ENCODE measurements around the gene UGT1A8. TPM values are rescaled to one million over a fixed set of nuclear protein-coding genes. Genes with fewer than 3 reads are reported as not detected.

UGT1A8 gene
- total RNA-seq, 4 donors from 2014 or later: 1.1 to 15.1 (median 9.4) TPM

DNA sequence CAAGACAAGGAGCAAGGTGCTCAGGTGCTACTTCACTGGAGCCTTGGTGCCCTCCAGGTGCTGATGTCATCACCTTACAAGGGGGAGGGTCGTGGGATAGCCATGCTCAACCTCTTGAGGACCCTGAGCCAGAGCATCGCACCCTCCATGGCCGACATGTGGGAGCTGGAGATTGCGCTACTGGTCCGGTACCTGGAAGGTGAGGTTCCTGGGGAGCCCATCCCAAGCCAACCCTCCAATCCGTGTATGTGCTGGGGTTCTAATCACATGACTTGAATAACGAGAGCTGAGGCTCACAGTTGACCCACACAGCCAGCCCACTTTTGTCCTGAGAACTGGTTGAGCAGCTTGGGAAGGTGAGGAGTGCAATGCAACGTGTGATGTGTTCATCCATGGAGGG is 186.6 kb downstream of the UGT1A8 start:
- 60% methylated on average over 7 of the region's 8 CpGs; no CpG with 5 or more reads in 1 of the 2 donors for WGBS, 2 donors (ENCODE audit: low coverage in 1 of 2)
- DNase-seq: no peak
- Histone ChIP-seq H3K4me3 (no peak overlapping the region), H3K36me3 (no peaks in the 10 kb centered on the region), H3K9me3 (no peaks in the 10 kb centered on the region), H3K4me1 (no peaks in the 10 kb centered on the region), H3K27ac (no peak overlapping the region), H3K27me3 (no peaks in the 10 kb centered on the region)
- TF ChIP-seq EP300 (IDR thresholded peaks at IDR 0.05; ENCODE audit: low read depth): no peak
- TF ChIP-seq, protein P1, sequence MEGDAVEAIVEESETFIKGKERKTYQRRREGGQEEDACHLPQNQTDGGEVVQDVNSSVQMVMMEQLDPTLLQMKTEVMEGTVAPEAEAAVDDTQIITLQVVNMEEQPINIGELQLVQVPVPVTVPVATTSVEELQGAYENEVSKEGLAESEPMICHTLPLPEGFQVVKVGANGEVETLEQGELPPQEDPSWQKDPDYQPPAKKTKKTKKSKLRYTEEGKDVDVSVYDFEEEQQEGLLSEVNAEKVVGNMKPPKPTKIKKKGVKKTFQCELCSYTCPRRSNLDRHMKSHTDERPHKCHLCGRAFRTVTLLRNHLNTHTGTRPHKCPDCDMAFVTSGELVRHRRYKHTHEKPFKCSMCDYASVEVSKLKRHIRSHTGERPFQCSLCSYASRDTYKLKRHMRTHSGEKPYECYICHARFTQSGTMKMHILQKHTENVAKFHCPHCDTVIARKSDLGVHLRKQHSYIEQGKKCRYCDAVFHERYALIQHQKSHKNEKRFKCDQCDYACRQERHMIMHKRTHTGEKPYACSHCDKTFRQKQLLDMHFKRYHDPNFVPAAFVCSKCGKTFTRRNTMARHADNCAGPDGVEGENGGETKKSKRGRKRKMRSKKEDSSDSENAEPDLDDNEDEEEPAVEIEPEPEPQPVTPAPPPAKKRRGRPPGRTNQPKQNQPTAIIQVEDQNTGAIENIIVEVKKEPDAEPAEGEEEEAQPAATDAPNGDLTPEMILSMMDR (IDR thresholded peaks at IDR 0.05): no peak
- no peak for TF ChIP-seq POLR2A (IDR thresholded peaks at IDR 0.05)
- no peak for TF ChIP-seq POLR2AphosphoS5 (IDR thresholded peaks at IDR 0.05)
- in situ Hi-C loops (cut with MboI; ENCODE audit: low pct_ligation_motif_present in 1 of 4, low pct_unique_long_range_greater_than_20kb in 1 of 4, low sequenced_read_pairs in 3 of 4) (no loop called here), intact Hi-C loops (cut with DNase I; ENCODE audit: low total_unique reads) (no loop called here)

DNA sequence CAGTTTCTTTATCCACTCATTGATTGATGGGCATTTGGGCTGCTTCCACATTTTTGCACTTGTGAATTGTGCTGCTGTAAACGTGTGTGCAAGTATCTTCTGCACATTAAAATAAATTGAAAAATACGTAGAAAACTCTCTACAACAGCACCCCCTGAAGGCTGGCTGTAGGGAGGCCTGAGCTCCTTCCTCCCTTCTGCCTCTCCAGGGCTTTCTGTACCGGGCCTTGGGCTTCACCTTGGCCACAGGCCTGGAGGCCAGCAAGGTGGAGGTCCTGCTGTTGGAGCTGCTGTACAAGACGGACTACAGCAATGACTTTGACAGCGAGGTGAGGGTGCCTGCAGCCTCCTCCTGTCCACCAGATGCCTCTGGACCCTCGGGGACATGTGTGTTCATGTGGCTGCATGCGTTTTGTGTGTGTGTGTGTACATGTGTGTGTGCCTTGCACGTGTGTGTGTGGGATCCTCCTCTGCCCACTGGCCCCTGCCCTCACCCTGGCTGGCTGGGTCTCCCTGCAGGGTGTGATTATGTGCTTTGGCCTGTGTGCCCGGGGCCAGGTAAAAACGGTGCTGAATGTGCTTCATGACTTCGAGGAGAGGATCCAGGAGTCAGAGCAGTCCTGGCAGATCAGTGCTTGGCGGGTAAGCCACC is 189.9 kb downstream of the UGT1A8 start:
- no peak for DNase-seq
- Histone ChIP-seq H3K4me1 (no peaks in the 10 kb centered on the region), H3K27ac (no peak overlapping the region), H3K36me3 (no peaks in the 10 kb centered on the region), H3K4me3 (no peak overlapping the region), H3K27me3 (no peaks in the 10 kb centered on the region), H3K9me3 (no peaks in the 10 kb centered on the region)
- intact Hi-C loops (cut with DNase I; ENCODE audit: low total_unique reads): no loop called here
- WGBS, 2 donors (ENCODE audit: low coverage in 1 of 2): 78% methylated on average over 3 to 10 of the region's 12 CpGs
- no peak for TF ChIP-seq POLR2AphosphoS5 (IDR thresholded peaks at IDR 0.05)
- TF ChIP-seq, protein P1 (IDR thresholded peaks at IDR 0.05): no peak
- no peak for TF ChIP-seq EP300 (IDR thresholded peaks at IDR 0.05; ENCODE audit: low read depth)
- no peak for TF ChIP-seq POLR2A (IDR thresholded peaks at IDR 0.05)
- in situ Hi-C loops (cut with MboI; ENCODE audit: low pct_ligation_motif_present in 1 of 4, low pct_unique_long_range_greater_than_20kb in 1 of 4, low sequenced_read_pairs in 3 of 4): no loop called here

DNA sequence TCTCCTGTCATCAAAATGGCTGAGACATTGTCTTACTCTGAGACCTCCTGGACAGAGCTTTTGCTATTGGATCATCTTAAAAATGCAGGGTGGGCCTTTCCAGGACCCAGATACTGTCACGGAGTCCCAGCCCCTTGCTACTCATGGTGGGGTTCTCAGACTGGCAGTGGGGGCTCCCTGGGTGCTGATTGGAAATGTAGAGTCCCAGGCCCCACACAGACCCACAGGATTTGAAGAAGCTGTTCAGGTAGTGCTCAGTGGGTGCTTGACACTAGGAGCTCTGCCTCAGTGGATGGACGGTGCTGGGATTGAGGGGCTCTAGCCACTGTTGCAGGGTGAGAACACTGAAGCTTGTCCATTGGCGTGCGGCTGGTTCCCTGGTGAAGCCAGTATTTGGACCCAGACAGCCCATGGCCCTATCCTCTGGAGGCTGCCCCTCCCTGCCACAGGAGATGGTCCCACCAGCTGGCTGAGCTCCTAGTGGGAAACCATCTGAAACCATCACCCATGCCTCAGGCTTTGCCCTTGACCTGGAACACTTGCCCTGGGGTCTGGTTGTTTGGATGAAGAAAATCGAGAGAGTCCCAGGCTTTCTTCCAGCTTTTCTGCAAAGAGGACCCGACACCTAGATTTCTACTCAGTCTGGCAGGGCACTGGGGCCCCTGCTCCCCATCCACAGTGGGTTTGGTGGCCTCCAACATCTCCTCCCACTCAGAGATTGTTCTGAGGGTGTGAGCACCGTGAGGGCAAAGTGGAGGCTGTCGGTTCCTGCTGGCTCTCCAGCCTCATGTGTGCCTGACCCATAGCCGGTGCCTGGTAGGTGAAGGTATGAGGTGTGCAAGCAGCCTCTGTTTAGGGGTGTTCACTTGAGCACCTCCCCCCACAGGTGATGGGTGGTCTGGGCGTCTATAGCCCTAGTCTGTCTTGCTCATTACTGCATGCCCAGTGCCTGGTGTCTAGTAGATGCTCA is 190.8 kb downstream of the UGT1A8 start:
- Histone ChIP-seq H3K36me3 (no peaks in the 10 kb centered on the region), H3K27me3 (no peaks in the 10 kb centered on the region), H3K4me1 (no peaks in the 10 kb centered on the region), H3K4me3 (no peak overlapping the region), H3K27ac (no peak overlapping the region), H3K9me3 (no peaks in the 10 kb centered on the region)
- in situ Hi-C loops (cut with MboI; ENCODE audit: low pct_ligation_motif_present in 1 of 4, low pct_unique_long_range_greater_than_20kb in 1 of 4, low sequenced_read_pairs in 3 of 4) (no loop called here), intact Hi-C loops (cut with DNase I; ENCODE audit: low total_unique reads) (no loop called here)
- TF ChIP-seq EP300 (IDR thresholded peaks at IDR 0.05; ENCODE audit: low read depth) (no peak), POLR2A (IDR thresholded peaks at IDR 0.05) (no peak), POLR2AphosphoS5 (IDR thresholded peaks at IDR 0.05) (no peak)
- TF ChIP-seq, protein P1 (IDR thresholded peaks at IDR 0.05): no peak
- WGBS, 2 donors (ENCODE audit: low coverage in 1 of 2): 73% methylated on average over 10 of the region's 10 CpGs; no CpG with 5 or more reads in 1 of the 2 donors
- DNase-seq: no peak

DNA sequence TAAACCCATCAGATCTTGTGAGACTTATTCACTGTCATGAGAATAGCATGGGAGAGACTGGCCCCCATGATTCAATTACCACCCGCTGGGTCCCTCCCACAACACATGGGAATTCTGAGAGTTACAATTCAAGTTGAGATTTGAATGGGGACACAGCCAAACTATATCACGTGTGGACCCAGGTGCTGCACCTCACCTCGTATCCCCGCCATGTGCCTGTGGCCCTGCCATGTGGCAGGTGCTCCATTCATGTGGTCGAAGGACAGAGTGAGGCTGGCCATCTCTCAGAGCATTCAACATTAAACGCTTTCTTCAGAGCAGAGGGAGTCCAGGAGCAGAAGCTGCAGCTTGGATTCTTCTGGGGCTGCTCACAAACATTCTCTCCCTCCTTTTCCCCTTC is 193.0 kb downstream of the UGT1A8 start:
- H3K27ac ChIP-seq: no peak overlapping the region
- H3K36me3 ChIP-seq: no peaks in the 10 kb centered on the region
- WGBS, 2 donors (ENCODE audit: low coverage in 1 of 2): 72% methylated on average over 6 of the region's 6 CpGs; no CpG with 5 or more reads in 1 of the 2 donors
- no peaks in the 10 kb centered on the region for H3K9me3 ChIP-seq
- no peak for TF ChIP-seq POLR2A (IDR thresholded peaks at IDR 0.05)
- no peak for TF ChIP-seq EP300 (IDR thresholded peaks at IDR 0.05; ENCODE audit: low read depth)
- TF ChIP-seq, protein P1 (IDR thresholded peaks at IDR 0.05): no peak
- TF ChIP-seq POLR2AphosphoS5 (IDR thresholded peaks at IDR 0.05): no peak
- intact Hi-C loops (cut with DNase I; ENCODE audit: low total_unique reads) (no loop called here), in situ Hi-C loops (cut with MboI; ENCODE audit: low pct_ligation_motif_present in 1 of 4, low pct_unique_long_range_greater_than_20kb in 1 of 4, low sequenced_read_pairs in 3 of 4) (no loop called here)
- DNase-seq: no peak
- no peaks in the 10 kb centered on the region for H3K27me3 ChIP-seq
- H3K4me1 ChIP-seq: no peaks in the 10 kb centered on the region
- H3K4me3 ChIP-seq: no peak overlapping the region
